Vagina (tissue), 2 donors: ENCODE results near the gene KCNA2.

Experiments used
- CTCF ChIP-seq, 3 experiments: fragments of 450-650 bp in 2 of 3; fragments of 200-600 bp in 1 of 3; sonication (generic) in 1 of 3; IDR thresholded peaks; one replicate each; pipeline ENCODE4 v1.5.1; 2017 to 2019; ENCODE audit warnings: antibody characterized with exemption in 3 of 3, mild to moderate bottlenecking in 2 of 3, moderate library complexity in 2 of 3
- POLR2A ChIP-seq, 2 donors: fragments of 450-650 bp; IDR thresholded peaks; one replicate each; pipeline ENCODE4 v1.6.1; 2017; ENCODE audit warnings: antibody characterized with exemption in 2 of 2, mild to moderate bottlenecking in 2 of 2, moderate library complexity in 2 of 2

- TF ChIP-seq CTCF (IDR thresholded peaks at IDR 0.05) (no peak), POLR2A (IDR thresholded peaks at IDR 0.05) (no peak)
Measured at GRCh38 chr1:110606657-110607535, 738 bp upstream of the KCNA2 start.
